Activated CD4-positive, alpha-beta T cell treated with anti-CD3 and anti-CD28 coated beads for 48 hours (primary cell): ENCODE data around the gene POLA1.

Source experiments
- DNase-seq: peaks from one replicate; pipeline ENCODE4 v3.0.0-alpha.2; 2020

POLA1 gene

GRCh38 chrX:24877854-24878650, 184.3 kb downstream of the POLA1 start:
- no peak for DNase-seq

DNA sequence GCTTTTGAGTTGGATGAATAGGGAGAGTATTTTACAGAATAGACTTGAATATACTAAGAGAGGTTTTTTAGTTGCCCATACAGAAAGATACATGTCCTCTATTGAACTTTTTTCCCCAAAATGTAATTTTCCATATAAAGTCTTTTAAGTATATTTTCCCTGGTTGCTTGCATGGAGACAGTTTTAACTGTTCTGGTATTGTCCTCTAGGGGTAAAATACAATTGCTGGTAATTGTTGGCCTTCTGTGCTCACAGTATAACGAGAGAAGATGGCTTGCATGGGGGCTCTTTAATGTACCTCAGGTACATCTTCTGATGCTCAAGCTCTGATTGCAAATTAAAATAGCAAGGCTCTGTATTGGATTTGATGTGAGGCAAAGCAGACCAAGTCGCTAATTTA, 186.0 kb downstream of the POLA1 start:
- DNase-seq = no peak

- DNase-seq = no peak
Observed at GRCh38 chrX:24886916-24887315, 193.2 kb downstream of the POLA1 start.

- DNase-seq = no peak
Observed at GRCh38 chrX:24890677-24891076, 197.0 kb downstream of the POLA1 start.

DNA sequence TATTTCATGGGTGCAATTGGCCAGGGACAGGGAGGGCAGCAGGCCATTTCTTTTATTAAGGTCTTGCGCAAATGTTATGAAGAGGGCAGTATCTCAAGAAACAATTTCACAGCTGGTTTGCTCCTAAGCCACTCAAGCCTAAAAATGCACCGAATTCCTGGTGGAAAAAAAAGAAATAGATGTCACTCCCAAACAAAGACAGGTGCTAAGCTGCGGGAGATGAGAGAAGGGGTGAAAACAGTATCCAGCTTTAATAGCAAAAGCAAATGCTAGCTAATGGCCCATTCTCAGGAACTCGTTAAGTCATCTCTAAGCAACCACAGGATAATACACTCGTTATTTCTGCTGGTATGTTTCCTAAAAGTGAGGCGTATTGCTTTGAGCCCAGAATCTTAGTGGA, 205.7 kb downstream of the POLA1 start:
- DNase-seq = no peak

DNA sequence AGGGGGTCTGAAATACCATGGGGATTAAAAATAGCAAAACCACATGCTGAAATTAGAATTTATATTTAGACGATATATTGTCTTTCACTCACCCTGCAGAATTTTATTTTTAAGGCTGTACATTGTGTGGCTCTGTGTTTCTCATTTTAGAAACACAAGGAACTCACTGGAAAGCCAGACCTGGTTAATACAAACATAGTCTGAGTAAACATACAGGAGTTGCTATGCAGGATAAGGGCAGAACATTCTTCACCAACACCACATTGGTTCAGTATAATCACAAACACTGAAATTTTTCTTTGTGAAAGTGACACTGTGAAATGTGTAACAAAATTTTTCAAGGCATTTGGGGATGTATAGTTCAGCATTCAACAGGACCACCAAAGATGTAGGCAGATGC, 206.5 kb downstream of the POLA1 start:
- DNase-seq = no peak

GRCh38 chrX:24902806-24903205, 209.1 kb downstream of the POLA1 start:
- DNase-seq = no peak

GRCh38 chrX:24918715-24919114, 225.0 kb downstream of the POLA1 start:
- DNase-seq = no peak

DNA sequence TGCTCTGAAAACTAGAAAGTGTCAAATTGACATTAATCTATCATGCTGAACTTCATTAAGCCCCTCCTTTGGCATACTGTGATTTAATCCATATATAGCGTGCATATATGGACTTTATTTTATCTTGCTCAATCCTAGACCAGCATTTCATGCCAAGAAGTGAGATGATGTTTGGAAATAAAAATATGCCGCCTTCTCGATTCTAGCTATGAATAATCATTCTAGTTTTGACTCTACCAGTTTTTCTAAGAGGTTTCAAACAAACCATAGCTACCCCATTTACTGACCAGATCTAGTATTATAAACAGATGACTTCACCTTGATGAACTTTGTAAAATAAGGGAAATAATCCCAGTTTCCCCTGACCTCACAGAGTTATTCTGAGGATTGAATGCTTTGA, 227.1 kb downstream of the POLA1 start:
- no peak for DNase-seq

- DNase-seq = no peak
Observed at GRCh38 chrX:24925430-24925829, 231.7 kb downstream of the POLA1 start.

- DNase-seq = no peak
Observed at GRCh38 chrX:24927372-24927771, 233.7 kb downstream of the POLA1 start.

- DNase-seq = no peak
Observed at GRCh38 chrX:24928114-24928513, 234.4 kb downstream of the POLA1 start.

DNA sequence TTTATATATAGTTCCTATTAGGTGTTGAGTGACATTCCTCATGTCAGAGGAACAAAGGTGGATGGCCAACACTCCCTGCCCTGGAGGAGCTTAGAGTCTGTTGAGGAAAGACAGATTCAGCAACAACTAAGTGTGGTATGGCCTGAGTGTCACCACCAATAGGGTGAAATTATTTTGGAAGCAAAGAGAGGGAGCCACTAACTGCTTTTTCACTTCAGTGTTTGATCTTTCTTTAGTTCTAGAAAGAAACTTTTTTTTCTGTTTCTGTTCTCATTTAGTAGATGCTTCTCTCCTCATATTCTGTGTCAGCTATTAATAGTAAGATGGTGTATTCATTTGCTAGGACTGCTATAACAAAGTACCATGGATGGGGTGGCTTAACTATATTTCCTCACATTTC, 240.6 kb downstream of the POLA1 start:
- DNase-seq = no peak

- no peak for DNase-seq
Observed at GRCh38 chrX:24945009-24945408, 251.3 kb downstream of the POLA1 start.

DNA sequence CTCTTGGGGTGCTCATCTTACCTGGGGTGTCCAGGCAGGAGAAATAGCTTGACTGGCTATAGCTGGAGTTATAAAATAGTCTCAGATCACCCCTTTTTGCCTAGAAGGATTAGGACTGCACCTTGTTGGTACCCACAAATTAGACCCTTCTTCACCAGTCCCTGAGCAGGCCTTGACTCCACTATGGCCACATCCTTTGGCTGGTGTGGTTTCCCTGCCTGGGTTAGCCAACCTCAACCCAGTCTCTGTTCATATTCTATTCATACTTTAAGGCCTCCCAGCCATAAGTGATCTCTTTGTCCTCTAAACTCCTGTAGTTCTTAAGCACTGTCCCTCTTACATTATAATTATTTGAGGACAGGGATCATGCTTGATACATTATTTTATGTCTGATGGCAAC, 252.7 kb downstream of the POLA1 start:
- no peak for DNase-seq

DNA sequence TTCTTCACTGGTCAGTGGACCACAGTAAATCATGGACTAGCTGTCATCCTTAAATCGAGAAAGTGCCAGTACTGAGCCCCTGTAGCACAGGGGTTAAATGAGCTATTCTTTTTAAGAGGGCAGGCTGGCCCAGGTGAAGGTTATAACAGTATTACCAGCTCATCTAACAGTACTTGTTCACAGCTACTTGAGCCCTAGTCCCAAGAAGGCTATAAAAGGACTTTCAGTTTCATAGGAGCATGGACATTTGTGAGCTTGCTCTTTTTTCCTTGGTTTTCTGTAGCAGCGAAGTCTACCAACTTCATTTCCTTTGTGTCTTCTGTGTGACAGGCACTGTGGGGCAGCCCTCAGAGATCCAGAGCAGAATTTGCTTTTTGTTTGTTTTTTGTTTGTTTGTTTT, 261.0 kb downstream of the POLA1 start:
- DNase-seq = no peak

- no peak for DNase-seq
Observed at GRCh38 chrX:24955372-24955930, 261.7 kb downstream of the POLA1 start.

DNA sequence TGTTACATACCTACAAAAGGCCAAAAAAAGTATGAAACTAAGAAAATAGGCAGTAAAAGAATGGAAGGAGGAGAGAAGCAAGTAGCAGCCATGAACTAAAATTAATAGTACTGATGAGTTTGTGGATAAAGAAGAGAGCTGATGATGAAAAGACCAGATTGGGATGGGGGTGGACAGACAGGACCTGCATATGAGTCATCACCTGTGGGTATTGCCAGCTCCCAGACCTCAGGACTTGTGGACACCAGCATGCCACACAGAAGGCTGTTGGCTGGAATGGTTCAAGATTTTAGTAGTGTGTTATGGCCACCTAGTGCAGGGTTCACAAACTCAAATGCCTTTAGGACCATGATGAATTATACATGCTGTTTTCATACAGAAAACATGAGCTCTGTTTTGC, 263.1 kb downstream of the POLA1 start:
- no peak for DNase-seq

- no peak for DNase-seq
Observed at GRCh38 chrX:24961809-24962208, 268.1 kb downstream of the POLA1 start.

DNA sequence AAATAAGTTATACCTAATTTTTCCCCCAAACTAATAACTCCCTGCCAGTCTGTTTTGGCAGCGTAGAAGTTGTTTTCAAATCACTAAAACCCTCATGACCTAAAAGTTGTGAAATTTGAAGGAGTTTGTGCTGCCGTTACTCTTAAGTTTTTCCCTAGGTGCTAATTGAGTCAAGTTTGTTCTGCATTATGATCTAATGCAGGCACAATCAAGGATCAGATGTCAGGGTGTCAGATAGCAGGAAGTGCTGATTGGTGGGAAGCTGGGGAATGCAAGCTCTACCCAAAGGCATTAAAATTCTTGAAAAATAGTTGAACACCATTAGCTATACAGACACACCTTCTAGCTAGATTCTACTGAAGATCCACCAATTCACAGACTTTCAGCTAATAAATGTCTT, 270.1 kb downstream of the POLA1 start:
- no peak for DNase-seq

DNA sequence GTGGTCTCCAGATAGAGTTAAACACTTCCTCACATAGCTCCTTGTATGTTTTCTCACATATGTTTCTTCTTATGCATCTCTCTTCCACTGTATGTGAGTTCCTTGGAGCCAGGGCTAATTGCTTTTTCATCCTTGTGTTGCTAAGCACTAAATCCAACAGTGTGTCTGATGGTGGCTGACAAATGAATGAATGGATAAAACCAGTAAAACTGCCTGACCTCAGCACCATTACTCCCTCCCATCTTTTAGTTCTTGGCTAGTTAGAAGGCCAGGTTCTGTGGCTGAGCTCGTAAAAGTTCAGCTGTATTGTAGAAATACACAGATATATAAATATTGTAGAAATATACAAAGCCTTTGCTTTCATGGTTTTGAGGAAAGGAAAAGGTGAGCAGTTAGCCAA, 271.7 kb downstream of the POLA1 start:
- no peak for DNase-seq

- DNase-seq = no peak
Observed at GRCh38 chrX:24969812-24970211, 276.1 kb downstream of the POLA1 start.

DNA sequence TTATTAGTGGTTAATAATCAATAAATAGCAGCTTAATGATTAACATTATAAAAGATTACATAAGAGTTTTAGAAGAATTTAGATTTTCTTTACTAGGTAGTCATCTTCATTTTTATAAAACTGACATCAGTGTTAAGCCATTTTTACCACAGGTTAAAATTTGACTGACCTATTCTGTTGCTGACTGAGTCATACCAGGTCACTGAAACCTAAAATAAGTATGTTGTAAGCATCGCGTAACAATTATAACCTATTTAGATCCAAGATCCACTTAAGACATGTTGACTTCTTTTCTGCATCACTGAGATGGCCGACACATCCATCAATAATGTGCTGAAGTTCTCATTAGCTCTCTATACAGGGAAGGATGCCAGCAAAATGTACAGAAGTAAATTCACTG, 285.4 kb downstream of the POLA1 start:
- DNase-seq = no peak

DNA sequence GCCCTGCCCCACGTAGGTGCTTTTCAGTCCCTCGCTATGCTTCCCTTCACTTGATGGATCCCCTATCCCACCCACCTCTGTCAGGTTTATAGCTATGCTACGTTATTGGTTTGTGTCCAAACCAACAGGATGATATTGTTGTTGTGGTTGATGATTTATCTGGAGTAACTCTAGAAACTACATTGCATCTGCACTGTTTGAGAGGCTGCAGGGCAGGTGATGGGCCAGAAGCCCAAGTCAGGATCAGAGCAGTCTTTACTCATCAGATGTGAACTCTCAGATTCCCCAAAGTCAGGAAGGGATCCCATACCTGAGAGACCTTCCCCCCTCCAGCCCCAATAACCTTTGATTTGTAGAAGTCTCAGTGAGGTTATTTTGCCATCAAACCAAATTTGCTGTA, 287.3 kb downstream of the POLA1 start:
- no peak for DNase-seq
